ENCODE measurements around the gene VPS52. TPM values are rescaled to one million over a fixed set of nuclear protein-coding genes. Genes with fewer than 3 reads are reported as not detected.

VPS52 gene
- total and polyA plus RNA-seq, 2 donors (not counting 1 experiment from before 2014, with no cell fraction given) = 44.9 to 53.2 TPM

GRCh38 chr6:33290459-33290858 is 18.8 kb upstream of the VPS52 start:
- Histone ChIP-seq H3K9ac (ENCODE audit: insufficient read depth, low read length) (peak overlapping the region; percentile 73), H3K4me2 (ENCODE audit: extremely low read depth, insufficient read depth, low read length) (peak overlapping the region; percentile 100), H3K4me1 (ENCODE audit: control insufficient read depth, extremely low read depth, insufficient read depth, low read length) (peaks cover 11% of the 10 kb centered on the region), H3K27ac (ENCODE audit: insufficient read depth, low read length) (peak overlapping the region; percentile 75), H3K27me3 (ENCODE audit: control insufficient read depth, insufficient read depth, low read length) (no peaks in the 10 kb centered on the region), H3K79me2 (ENCODE audit: control insufficient read depth, insufficient read depth, low read length) (peaks cover 31% of the 10 kb centered on the region), H3K9me3 (ENCODE audit: control insufficient read depth, insufficient read depth, low read depth, low read length) (no peaks in the 10 kb centered on the region), H3K4me3 (replicated peaks in 1 of 4; ENCODE audit: control extremely low read depth in 1 of 4, insufficient read depth in 1 of 4, low read depth in 3 of 4, low read length in 4 of 4) (peak overlapping the region; percentile 86 to 99 (median 94)), H3K36me3 (ENCODE audit: control insufficient read depth, insufficient read depth, low read length) (peaks cover 29% of the 10 kb centered on the region), H4K20me1 (ENCODE audit: control insufficient read depth, extremely low read depth, insufficient read depth, low read length) (no peaks in the 10 kb centered on the region), H2AFZ (ENCODE audit: low read length) (no peak overlapping the region)
- TF ChIP-seq EZH2 (IDR thresholded peaks at IDR 0.05; ENCODE audit: low read length, missing control alignments) (no peak), CTCF (conservative IDR thresholded peaks at IDR 0.05 in 1 of 2, IDR thresholded peaks at IDR 0.05 in 1 of 2; ENCODE audit: low read depth in 1 of 2, low read length in 2 of 2) (no peak)
- DNase-seq (ENCODE audit: low read depth in 2 of 2) = no peak

DNA sequence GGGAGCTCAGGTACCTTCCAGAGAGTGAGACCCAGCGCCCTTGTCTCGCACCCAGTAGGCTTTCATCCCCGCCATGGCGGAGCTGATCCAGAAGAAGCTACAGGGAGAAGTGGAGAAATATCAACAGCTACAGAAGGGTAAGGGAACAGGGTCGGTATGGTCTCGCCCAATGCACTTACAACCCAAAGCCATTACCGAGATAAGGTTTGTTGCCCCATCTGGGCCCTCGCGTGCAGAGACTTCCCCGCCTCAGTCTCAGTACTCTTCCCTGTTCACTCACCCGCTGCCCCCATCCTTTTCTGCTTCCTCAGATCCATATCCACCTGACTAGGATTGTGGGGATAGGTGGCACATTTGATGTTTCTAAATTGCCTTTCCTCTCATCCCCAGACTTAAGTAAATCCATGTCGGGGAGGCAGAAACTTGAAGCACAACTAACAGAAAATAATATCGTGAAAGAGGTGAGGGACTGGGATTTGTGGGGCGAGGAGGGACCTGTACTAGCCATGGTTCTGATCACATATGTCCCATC is 18.2 kb upstream of the VPS52 start:
- Histone ChIP-seq H3K79me2 (ENCODE audit: control insufficient read depth, insufficient read depth, low read length) (peaks cover 31% of the 10 kb centered on the region), H3K4me1 (ENCODE audit: control insufficient read depth, extremely low read depth, insufficient read depth, low read length) (peaks cover 11% of the 10 kb centered on the region), H3K27ac (ENCODE audit: insufficient read depth, low read length) (peak overlapping the region; percentile 75), H3K9me3 (ENCODE audit: control insufficient read depth, insufficient read depth, low read depth, low read length) (no peaks in the 10 kb centered on the region), H3K9ac (ENCODE audit: insufficient read depth, low read length) (peak overlapping the region; percentile 73), H3K36me3 (ENCODE audit: control insufficient read depth, insufficient read depth, low read length) (peaks cover 29% of the 10 kb centered on the region), H3K4me2 (ENCODE audit: extremely low read depth, insufficient read depth, low read length) (peak overlapping the region; percentile 100), H3K27me3 (ENCODE audit: control insufficient read depth, insufficient read depth, low read length) (no peaks in the 10 kb centered on the region), H3K4me3 (replicated peaks in 1 of 4; ENCODE audit: control extremely low read depth in 1 of 4, insufficient read depth in 1 of 4, low read depth in 3 of 4, low read length in 4 of 4) (peak overlapping the region; percentile 86 to 99 (median 94)), H4K20me1 (ENCODE audit: control insufficient read depth, extremely low read depth, insufficient read depth, low read length) (no peaks in the 10 kb centered on the region), H2AFZ (ENCODE audit: low read length) (peak overlapping the region; percentile 58)
- no peak for DNase-seq (ENCODE audit: low read depth in 2 of 2)
- TF ChIP-seq EZH2 (IDR thresholded peaks at IDR 0.05; ENCODE audit: low read length, missing control alignments) = no peak
- no peak for TF ChIP-seq CTCF (conservative IDR thresholded peaks at IDR 0.05 in 1 of 2, IDR thresholded peaks at IDR 0.05 in 1 of 2; ENCODE audit: low read depth in 1 of 2, low read length in 2 of 2)

DNA sequence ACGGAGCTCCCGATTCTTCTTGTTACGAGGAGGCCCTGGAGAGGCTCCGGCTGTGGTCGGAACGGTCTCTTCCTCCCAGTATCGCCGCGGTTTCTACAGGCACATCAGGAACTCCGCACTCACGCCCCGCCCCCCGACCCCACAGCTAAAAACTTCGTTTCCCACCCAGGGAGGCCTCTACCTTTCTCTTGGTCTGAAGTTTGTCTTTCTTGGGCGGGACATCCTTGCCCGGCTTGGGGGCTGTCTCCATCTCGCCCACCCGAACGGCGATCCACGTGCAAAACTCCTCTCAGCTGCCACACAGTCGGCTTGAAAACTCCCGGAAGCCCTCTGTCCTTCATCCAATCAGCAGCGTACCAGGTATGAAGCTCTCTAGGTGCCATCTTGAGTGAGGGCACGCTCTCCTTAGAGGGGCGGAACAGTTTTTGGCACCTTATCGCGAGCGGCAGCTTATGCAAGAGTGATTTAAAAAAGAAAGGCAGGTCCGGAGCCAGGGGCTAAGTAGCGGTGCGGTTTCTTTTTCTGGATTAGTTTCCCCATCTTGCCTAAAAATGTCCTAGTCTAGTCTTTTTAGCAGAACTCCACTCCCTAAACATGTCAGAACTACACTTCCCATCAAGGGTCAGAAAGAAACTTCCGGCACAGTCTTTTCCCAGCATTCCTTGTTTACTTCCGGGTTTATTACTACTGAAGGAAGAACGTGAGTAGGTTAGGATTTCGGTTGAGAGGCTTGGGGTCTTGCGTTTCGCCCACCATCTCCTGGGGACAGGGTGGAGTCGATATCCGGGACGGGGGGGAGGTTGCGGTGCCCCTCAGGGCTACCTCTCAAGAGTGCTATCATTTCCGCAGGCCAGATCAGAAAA is 17.5 kb upstream of the VPS52 start, which contains the start of the genes PFDN6 and WDR46:
PFDN6 (plus strand) TSS at position 681 of the 863 bp plus-strand sequence. CDS start 256 bp downstream, outside the sequence.
WDR46 (minus strand) TSS at position 319 of the 863 bp plus-strand sequence; CDS start at position 250, 69 bp downstream.
- TF ChIP-seq EZH2 (IDR thresholded peaks at IDR 0.05; ENCODE audit: low read length, missing control alignments) (no peak), CTCF (conservative IDR thresholded peaks at IDR 0.05 in 1 of 2, IDR thresholded peaks at IDR 0.05 in 1 of 2; ENCODE audit: low read depth in 1 of 2, low read length in 2 of 2) (no peak)
- H3K27me3 ChIP-seq (ENCODE audit: control insufficient read depth, insufficient read depth, low read length) = no peaks in the 10 kb centered on the region
- peak within 1 kb of the TSS; percentile 73 for H3K9ac ChIP-seq (ENCODE audit: insufficient read depth, low read length)
- peaks cover 11% of the 10 kb centered on the region for H3K4me1 ChIP-seq (ENCODE audit: control insufficient read depth, extremely low read depth, insufficient read depth, low read length)
- H3K36me3 ChIP-seq (ENCODE audit: control insufficient read depth, insufficient read depth, low read length) = peaks cover 27% of the 10 kb centered on the region
- peak within 1 kb of the TSS; percentile 92 for H2AFZ ChIP-seq (ENCODE audit: low read length)
- no peaks in the 10 kb centered on the region for H4K20me1 ChIP-seq (ENCODE audit: control insufficient read depth, extremely low read depth, insufficient read depth, low read length)
- no peaks in the 10 kb centered on the region for H3K9me3 ChIP-seq (ENCODE audit: control insufficient read depth, insufficient read depth, low read depth, low read length)
- peak; percentile 90 for DNase-seq (ENCODE audit: low read depth in 2 of 2)
- peak within 1 kb of the TSS; percentile 86 to 99 (median 94) for H3K4me3 ChIP-seq (replicated peaks in 1 of 4; ENCODE audit: control extremely low read depth in 1 of 4, insufficient read depth in 1 of 4, low read depth in 3 of 4, low read length in 4 of 4)
- H3K27ac ChIP-seq (ENCODE audit: insufficient read depth, low read length) = peak within 1 kb of the TSS; percentile 75
- peaks cover 31% of the 10 kb centered on the region for H3K79me2 ChIP-seq (ENCODE audit: control insufficient read depth, insufficient read depth, low read length)
- peak within 1 kb of the TSS; percentile 100 for H3K4me2 ChIP-seq (ENCODE audit: extremely low read depth, insufficient read depth, low read length)

Data from fibroblast of lung (primary cell).